NB4 (cell line): ENCODE results near the gene TMPRSS13.

Experiments used
- POLR2A ChIP-seq: IDR thresholded peaks from 2 replicates; pipeline ENCODE4 v1.6.1; 2011; ENCODE audit warnings: mild to moderate bottlenecking; ENCODE audit not compliant: insufficient read length; ENCODE audit errors: extremely low read depth
- TF ChIP-seq, protein P1 (sequence below): IDR thresholded peaks from one replicate; pipeline ENCODE4 v1.5.1; 2012; ENCODE audit warnings: low read depth, low read length
- TF ChIP-seq, protein P2 (sequence below): IDR thresholded peaks from 2 replicates; pipeline ENCODE4 v1.6.1; 2011; ENCODE audit warnings: low read depth, low read length

- TF ChIP-seq, protein P1, sequence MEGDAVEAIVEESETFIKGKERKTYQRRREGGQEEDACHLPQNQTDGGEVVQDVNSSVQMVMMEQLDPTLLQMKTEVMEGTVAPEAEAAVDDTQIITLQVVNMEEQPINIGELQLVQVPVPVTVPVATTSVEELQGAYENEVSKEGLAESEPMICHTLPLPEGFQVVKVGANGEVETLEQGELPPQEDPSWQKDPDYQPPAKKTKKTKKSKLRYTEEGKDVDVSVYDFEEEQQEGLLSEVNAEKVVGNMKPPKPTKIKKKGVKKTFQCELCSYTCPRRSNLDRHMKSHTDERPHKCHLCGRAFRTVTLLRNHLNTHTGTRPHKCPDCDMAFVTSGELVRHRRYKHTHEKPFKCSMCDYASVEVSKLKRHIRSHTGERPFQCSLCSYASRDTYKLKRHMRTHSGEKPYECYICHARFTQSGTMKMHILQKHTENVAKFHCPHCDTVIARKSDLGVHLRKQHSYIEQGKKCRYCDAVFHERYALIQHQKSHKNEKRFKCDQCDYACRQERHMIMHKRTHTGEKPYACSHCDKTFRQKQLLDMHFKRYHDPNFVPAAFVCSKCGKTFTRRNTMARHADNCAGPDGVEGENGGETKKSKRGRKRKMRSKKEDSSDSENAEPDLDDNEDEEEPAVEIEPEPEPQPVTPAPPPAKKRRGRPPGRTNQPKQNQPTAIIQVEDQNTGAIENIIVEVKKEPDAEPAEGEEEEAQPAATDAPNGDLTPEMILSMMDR, result no peak
- no peak for TF ChIP-seq POLR2A
- TF ChIP-seq, protein P2, sequence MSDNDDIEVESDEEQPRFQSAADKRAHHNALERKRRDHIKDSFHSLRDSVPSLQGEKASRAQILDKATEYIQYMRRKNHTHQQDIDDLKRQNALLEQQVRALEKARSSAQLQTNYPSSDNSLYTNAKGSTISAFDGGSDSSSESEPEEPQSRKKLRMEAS, result no peak
Observed at GRCh38 chr11:117875382-117876058, 53.7 kb downstream of the TMPRSS13 start.
